Osteoblast (primary cell): Measurements from ENCODE around the gene ARHGAP23. TPM values are rescaled to one million over a fixed set of nuclear protein-coding genes. Genes with fewer than 3 reads are reported as not detected.

ENCODE experiments used
- DNase-seq: peaks from one replicate; pipeline ENCODE4 v3.0.0; 2011; ENCODE audit warnings: low spot score, mixed read lengths; ENCODE audit not compliant: insufficient read length; ENCODE audit errors: missing footprints
- H2AFZ ChIP-seq: 2 replicates; pipeline ENCODE4 v1.6.0; 2011; ENCODE audit warnings: mild to moderate bottlenecking, low read length
- H3K27ac ChIP-seq: 2 replicates; pipeline ENCODE4 v1.5.1; 2011; ENCODE audit warnings: mild to moderate bottlenecking, low read depth, low read length, moderate library complexity
- H3K27me3 ChIP-seq: 2 replicates; pipeline ENCODE4 v1.6.0; 2012; ENCODE audit warnings: mild to moderate bottlenecking, control low read depth, inconsistent platforms, low read length, moderate library complexity; ENCODE audit not compliant: insufficient read depth
- H3K36me3 ChIP-seq: 2 replicates; pipeline ENCODE4 v1.5.1; 2011; ENCODE audit warnings: mild to moderate bottlenecking, low read length, control low read depth, moderate library complexity; ENCODE audit not compliant: insufficient read depth
- H3K4me1 ChIP-seq: 2 replicates; pipeline ENCODE4 v1.5.1; 2011; ENCODE audit warnings: mild to moderate bottlenecking, low read length, control low read depth, moderate library complexity; ENCODE audit not compliant: insufficient read depth
- H3K4me2 ChIP-seq: 2 replicates; pipeline ENCODE4 v1.6.0; 2011; ENCODE audit warnings: mild to moderate bottlenecking, low read length; ENCODE audit not compliant: insufficient read depth
- H3K4me3 ChIP-seq: fragments of 200-600 bp; sonication (generic); 3 replicates; pipeline ENCODE4 v1.5.1; 2012; ENCODE audit warnings: mild to moderate bottlenecking, low read length, inconsistent platforms; ENCODE audit not compliant: insufficient read depth
- H3K79me2 ChIP-seq: 2 replicates; pipeline ENCODE4 v1.6.0; 2012; ENCODE audit warnings: mild to moderate bottlenecking, low read length, control low read depth, inconsistent platforms; ENCODE audit not compliant: insufficient read depth
- H3K9me3 ChIP-seq: 2 replicates; pipeline ENCODE4 v1.5.1; 2011; ENCODE audit warnings: low read depth, low read length, control low read depth
- H4K20me1 ChIP-seq: 2 replicates; pipeline ENCODE4 v1.6.0; 2012; ENCODE audit warnings: mild to moderate bottlenecking, low read length, control low read depth; ENCODE audit not compliant: insufficient read depth
- total RNA-seq: library from RNA; depleted of rRNA; stranded (reverse); fragments of >200 nt; gene quantifications from 2 replicates; pipeline ENCODE4 v1.2.3, GENCODE V29; 2012
- TF ChIP-seq, protein P1 (sequence below): IDR thresholded peaks from 2 replicates; pipeline ENCODE4 v1.5.1; 2011; ENCODE audit warnings: mild to moderate bottlenecking, low read depth, low read length, moderate library complexity; ENCODE audit errors: extremely low read depth

Gene ARHGAP23
- total RNA-seq, 1 donor: 47.0 TPM

DNA sequence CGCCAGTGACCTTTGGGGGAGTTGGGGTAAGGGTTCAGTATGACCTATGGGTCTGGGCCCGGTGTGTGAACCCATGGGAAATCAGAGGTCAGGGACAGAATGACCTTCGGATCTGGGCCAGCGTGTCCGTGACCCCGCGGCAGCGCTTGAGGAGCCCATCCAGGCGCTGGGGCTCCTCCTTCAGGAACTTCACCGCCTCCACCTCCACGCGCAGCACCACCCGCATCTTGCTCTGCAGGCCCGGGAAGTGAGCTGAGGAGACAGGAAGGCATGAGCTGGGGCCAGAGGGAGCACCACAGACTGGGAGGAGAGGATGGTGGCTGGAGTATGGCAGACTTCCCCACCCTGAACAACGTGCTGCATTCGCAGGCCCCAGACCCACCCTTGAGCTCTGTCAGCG is 124.1 kb downstream of the ARHGAP23 start:
- TF ChIP-seq, protein P1, sequence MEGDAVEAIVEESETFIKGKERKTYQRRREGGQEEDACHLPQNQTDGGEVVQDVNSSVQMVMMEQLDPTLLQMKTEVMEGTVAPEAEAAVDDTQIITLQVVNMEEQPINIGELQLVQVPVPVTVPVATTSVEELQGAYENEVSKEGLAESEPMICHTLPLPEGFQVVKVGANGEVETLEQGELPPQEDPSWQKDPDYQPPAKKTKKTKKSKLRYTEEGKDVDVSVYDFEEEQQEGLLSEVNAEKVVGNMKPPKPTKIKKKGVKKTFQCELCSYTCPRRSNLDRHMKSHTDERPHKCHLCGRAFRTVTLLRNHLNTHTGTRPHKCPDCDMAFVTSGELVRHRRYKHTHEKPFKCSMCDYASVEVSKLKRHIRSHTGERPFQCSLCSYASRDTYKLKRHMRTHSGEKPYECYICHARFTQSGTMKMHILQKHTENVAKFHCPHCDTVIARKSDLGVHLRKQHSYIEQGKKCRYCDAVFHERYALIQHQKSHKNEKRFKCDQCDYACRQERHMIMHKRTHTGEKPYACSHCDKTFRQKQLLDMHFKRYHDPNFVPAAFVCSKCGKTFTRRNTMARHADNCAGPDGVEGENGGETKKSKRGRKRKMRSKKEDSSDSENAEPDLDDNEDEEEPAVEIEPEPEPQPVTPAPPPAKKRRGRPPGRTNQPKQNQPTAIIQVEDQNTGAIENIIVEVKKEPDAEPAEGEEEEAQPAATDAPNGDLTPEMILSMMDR: no peak
- no peaks in the 10 kb centered on the region for H3K36me3 ChIP-seq
- peaks cover under 1% of the 10 kb centered on the region for H3K27me3 ChIP-seq
- H3K79me2 ChIP-seq: no peaks in the 10 kb centered on the region
- H3K4me2 ChIP-seq: no peak overlapping the region
- H2AFZ ChIP-seq: no peak overlapping the region
- H3K9me3 ChIP-seq: no peaks in the 10 kb centered on the region
- no peaks in the 10 kb centered on the region for H4K20me1 ChIP-seq
- no peak overlapping the region for H3K27ac ChIP-seq
- no peak for DNase-seq
- no peak overlapping the region for H3K4me3 ChIP-seq
- H3K4me1 ChIP-seq: peaks cover 2% of the 10 kb centered on the region

DNA sequence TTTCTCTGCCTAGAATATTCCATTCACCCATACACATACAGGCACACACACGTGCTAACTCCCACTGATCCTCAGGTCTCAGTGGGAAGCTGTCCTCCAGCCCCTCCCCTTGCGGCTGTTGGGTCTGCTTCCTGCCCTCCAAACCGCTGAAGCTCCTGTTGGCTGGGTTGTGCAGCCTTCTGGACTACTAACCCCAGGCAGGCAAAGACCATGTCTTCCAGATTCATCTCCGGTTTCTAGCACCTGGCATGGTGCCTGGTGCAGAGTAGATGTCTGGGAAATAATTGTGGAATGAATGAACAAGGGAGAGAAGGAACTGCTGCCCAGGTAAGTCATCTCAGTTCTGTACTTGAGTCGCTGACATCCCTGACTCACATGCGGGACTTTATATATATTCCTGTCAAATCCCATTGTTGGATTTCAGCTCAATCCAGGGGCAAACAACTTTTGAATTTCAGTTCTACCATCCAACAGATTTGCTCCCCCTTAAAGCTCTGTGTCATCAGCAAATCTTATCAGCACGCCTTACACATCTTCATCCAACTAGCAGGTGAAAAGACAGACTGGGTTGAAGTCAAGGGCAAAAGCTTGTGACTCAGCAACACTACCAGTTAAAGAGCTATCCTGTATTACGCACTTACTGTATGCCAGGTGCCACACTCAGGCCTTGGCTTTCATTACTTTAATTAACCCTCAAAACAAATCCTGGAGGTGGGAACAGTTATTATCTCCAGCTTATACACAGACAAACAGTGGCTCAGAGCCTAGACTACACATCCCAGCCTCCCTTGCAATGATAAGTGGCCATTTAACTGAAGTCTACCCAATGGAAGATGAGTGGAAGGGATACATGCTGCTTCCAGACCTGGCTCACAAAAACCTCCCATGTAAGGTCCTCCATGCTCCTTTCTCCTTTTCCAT is 126.4 kb downstream of the ARHGAP23 start:
- Histone ChIP-seq H3K36me3 (no peaks in the 10 kb centered on the region), H4K20me1 (no peaks in the 10 kb centered on the region), H2AFZ (no peak overlapping the region), H3K9me3 (no peaks in the 10 kb centered on the region), H3K4me3 (no peak overlapping the region), H3K79me2 (no peaks in the 10 kb centered on the region), H3K27me3 (peaks cover 12% of the 10 kb centered on the region), H3K4me1 (peaks cover 7% of the 10 kb centered on the region), H3K27ac (no peak overlapping the region), H3K4me2 (no peak overlapping the region)
- DNase-seq: no peak
- TF ChIP-seq, protein P1: no peak

DNA sequence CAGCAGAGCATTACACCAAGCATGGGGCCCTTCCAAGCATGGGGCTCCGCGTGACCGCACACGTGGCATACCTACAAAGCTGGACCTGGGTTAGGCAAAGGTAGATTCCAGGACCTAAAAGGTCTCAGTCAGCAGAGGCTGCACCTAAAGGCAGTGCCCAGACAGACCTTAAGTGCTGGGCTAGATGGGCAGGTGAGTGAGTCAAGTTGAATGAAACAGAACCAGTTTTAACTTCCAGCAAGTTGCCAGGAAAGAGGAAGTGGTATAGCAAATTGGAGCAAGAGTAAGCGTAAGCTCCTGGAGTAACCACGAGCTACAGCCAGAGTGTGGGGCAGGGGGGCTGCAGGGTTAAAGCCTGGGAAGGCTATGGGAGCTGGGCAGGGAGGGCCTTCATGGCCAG is 128.0 kb downstream of the ARHGAP23 start:
- TF ChIP-seq, protein P1: no peak
- H2AFZ ChIP-seq: no peak overlapping the region
- H3K79me2 ChIP-seq: no peaks in the 10 kb centered on the region
- H3K4me3 ChIP-seq: no peak overlapping the region
- H3K9me3 ChIP-seq: no peaks in the 10 kb centered on the region
- peaks cover 28% of the 10 kb centered on the region for H3K27me3 ChIP-seq
- H4K20me1 ChIP-seq: peaks cover 5% of the 10 kb centered on the region
- DNase-seq: no peak
- peaks cover 5% of the 10 kb centered on the region for H3K4me1 ChIP-seq
- no peak overlapping the region for H3K4me2 ChIP-seq
- H3K36me3 ChIP-seq: no peaks in the 10 kb centered on the region
- H3K27ac ChIP-seq: no peak overlapping the region

DNA sequence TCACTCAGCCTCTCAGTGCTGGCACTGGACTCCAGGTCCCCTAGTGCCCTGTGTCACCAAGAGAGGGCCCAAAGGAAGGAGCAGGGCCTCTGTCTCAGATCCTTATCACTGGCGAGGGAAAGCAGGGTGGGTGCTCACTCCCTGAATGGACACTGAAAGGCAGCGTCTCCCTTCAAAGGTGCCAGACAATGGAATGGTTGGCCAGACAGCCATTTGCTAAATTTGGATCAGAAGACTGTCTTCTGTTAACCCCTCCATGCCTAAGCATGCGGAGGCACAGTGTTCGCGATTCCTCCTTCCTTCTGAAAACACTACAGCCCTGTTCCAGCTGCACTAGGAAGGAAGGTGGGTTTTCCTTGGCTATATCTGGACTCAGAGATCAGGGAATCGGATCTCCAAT is 129.1 kb downstream of the ARHGAP23 start:
- no peaks in the 10 kb centered on the region for H3K79me2 ChIP-seq
- DNase-seq: no peak
- no peaks in the 10 kb centered on the region for H3K36me3 ChIP-seq
- peak overlapping the region; percentile 47 for H2AFZ ChIP-seq
- H3K9me3 ChIP-seq: no peaks in the 10 kb centered on the region
- no peak overlapping the region for H3K27ac ChIP-seq
- peak overlapping the region; percentile 43 for H3K4me3 ChIP-seq
- peaks cover 5% of the 10 kb centered on the region for H3K4me1 ChIP-seq
- peaks cover 39% of the 10 kb centered on the region for H3K27me3 ChIP-seq
- peak overlapping the region; percentile 68 for H3K4me2 ChIP-seq
- peaks cover 8% of the 10 kb centered on the region for H4K20me1 ChIP-seq
- TF ChIP-seq, protein P1: no peak
